H1 (cell line): ENCODE results near the gene UNC119B. TPM values are rescaled to one million over a fixed set of nuclear protein-coding genes. Genes with fewer than 3 reads are reported as not detected.

ENCODE experiments used
- EP300 ChIP-seq, 2 experiments: IDR thresholded peaks; 1 replicate in 1 of 2; 2 replicates in 1 of 2; pipeline ENCODE4 v1.6.1; 2011 to 2012; ENCODE audit warnings: low read depth in 2 of 2, low read length in 2 of 2, mild to moderate bottlenecking in 2 of 2, borderline replicate concordance in 1 of 2, inconsistent platforms in 1 of 2, moderate library complexity in 1 of 2
- HDAC2 ChIP-seq, 2 experiments: fragments of 300-600 bp in 1 of 2; sonication (generic) in 1 of 2; IDR thresholded peaks; 2 replicates each; pipeline ENCODE4 v1.6.1; 2011 to 2012; ENCODE audit warnings: low read depth in 2 of 2, low read length in 2 of 2, mild to moderate bottlenecking in 2 of 2, moderate library complexity in 2 of 2, borderline replicate concordance in 1 of 2, inconsistent platforms in 1 of 2
- NRF1 ChIP-seq: IDR thresholded peaks from 2 replicates; pipeline ENCODE4 v1.6.1; 2011; ENCODE audit warnings: mild to moderate bottlenecking, low read depth, low read length, improper control_type of control experiment
- SIN3A ChIP-seq, 2 experiments: IDR thresholded peaks in 1 of 2; conservative IDR thresholded peaks in 1 of 2; 2 replicates each; pipeline ENCODE4 v1.6.1; 2011 to 2012; ENCODE audit warnings: low read length in 2 of 2, improper control_type of control experiment in 1 of 2, low read depth in 1 of 2, mild to moderate bottlenecking in 1 of 2
- TBP ChIP-seq: IDR thresholded peaks from 2 replicates; pipeline ENCODE4 v1.6.1; 2011; ENCODE audit warnings: low read depth, low read length, improper control_type of control experiment
- polyA plus RNA-seq, 7 experiments: library from polyadenylated mRNA; depleted of rRNA in 3 of 7; stranded (reverse) in 5 of 7; unstranded in 2 of 7; fragments of >200 nt in 5 of 7; fragments of 200-250 nt in 2 of 7; gene quantifications; 1 replicate in 5 of 7; 2 replicates in 1 of 7; 4 replicates in 1 of 7; pipeline versions ENCODE4 v1.2.1 to v1.2.3, GENCODE V29; 2011 to 2013; ENCODE audit warnings: missing spikeins in 2 of 7, mixed read lengths in 2 of 7
- total RNA-seq: library from RNA; stranded (reverse); fragmentation: NEBNext Ultra II Directional; extraction: Animal tissue kit (Norgen Biotek cat#: 25700); gene quantifications from 2 replicates; pipeline ENCODE4 v1.2.1, GENCODE V29; 2021

Gene UNC119B
- total and polyA plus RNA-seq, 2 of the 8 experiments (the other 6 are each of a cell fraction or from before 2014, with no cell fraction given): 40.5 to 50.1 TPM

- no peak for TF ChIP-seq NRF1
- TF ChIP-seq HDAC2 (IDR thresholded peaks at IDR 0.05; ENCODE audit: borderline replicate concordance in 1 of 2, low read depth in 2 of 2, low read length in 2 of 2): no peak
- TF ChIP-seq EP300 (IDR thresholded peaks at IDR 0.05; ENCODE audit: borderline replicate concordance in 1 of 2, low read depth in 2 of 2, low read length in 2 of 2): no peak
- no peak for TF ChIP-seq TBP
- no peak for TF ChIP-seq SIN3A (conservative IDR thresholded peaks at IDR 0.05 in 1 of 2, IDR thresholded peaks at IDR 0.05 in 1 of 2; ENCODE audit: low read depth in 1 of 2, low read length in 2 of 2)
These were observed 32.3 kb upstream of the UNC119B start (continued) for GRCh38 chr12:120677765-120678473.
